ENCODE results near the gene PARD3. TPM values are rescaled to one million over a fixed set of nuclear protein-coding genes. Genes with fewer than 3 reads are reported as not detected.

The PARD3 gene
- total and polyA plus RNA-seq, 2 donors (not counting 1 experiment from before 2014, with no cell fraction given), result 24.0 to 46.4 TPM

DNA sequence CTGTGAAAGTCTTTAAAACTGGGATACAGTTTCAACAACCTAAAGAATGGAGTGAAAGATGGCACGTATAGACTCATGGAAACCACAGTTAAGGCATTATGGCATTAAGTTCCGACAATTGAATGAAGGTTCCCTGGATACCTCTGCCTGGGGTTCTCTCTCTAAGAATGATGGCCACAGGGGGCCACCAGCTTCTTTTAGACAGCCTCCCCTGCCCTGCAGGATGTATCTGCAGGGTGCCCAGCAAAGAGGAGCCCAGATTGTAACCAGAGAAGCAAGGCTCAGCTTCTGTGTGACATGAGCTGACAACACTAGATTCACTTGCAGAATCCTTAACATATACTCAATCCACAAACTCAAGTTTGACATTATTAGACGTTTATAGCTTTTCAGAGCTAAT, 645.4 kb downstream of the PARD3 start:
- Histone ChIP-seq H2AFZ (ENCODE audit: low read length) (no peak overlapping the region), H3K4me2 (ENCODE audit: extremely low read depth, insufficient read depth, low read length) (no peak overlapping the region), H3K4me3 (replicated peaks in 1 of 4; ENCODE audit: control extremely low read depth in 1 of 4, insufficient read depth in 1 of 4, low read depth in 3 of 4, low read length in 4 of 4) (no peak overlapping the region), H3K9ac (ENCODE audit: insufficient read depth, low read length) (no peak overlapping the region), H3K27ac (ENCODE audit: insufficient read depth, low read length) (no peak overlapping the region), H4K20me1 (ENCODE audit: control insufficient read depth, extremely low read depth, insufficient read depth, low read length) (no peaks in the 10 kb centered on the region), H3K79me2 (ENCODE audit: control insufficient read depth, insufficient read depth, low read length) (no peaks in the 10 kb centered on the region), H3K9me3 (ENCODE audit: control insufficient read depth, insufficient read depth, low read depth, low read length) (no peaks in the 10 kb centered on the region), H3K36me3 (ENCODE audit: control insufficient read depth, insufficient read depth, low read length) (no peaks in the 10 kb centered on the region), H3K4me1 (ENCODE audit: control insufficient read depth, extremely low read depth, insufficient read depth, low read length) (peaks cover 3% of the 10 kb centered on the region), H3K27me3 (ENCODE audit: control insufficient read depth, insufficient read depth, low read length) (no peaks in the 10 kb centered on the region)
- no peak for TF ChIP-seq EZH2 (IDR thresholded peaks at IDR 0.05; ENCODE audit: low read length, missing control alignments)
- TF ChIP-seq, protein P1, sequence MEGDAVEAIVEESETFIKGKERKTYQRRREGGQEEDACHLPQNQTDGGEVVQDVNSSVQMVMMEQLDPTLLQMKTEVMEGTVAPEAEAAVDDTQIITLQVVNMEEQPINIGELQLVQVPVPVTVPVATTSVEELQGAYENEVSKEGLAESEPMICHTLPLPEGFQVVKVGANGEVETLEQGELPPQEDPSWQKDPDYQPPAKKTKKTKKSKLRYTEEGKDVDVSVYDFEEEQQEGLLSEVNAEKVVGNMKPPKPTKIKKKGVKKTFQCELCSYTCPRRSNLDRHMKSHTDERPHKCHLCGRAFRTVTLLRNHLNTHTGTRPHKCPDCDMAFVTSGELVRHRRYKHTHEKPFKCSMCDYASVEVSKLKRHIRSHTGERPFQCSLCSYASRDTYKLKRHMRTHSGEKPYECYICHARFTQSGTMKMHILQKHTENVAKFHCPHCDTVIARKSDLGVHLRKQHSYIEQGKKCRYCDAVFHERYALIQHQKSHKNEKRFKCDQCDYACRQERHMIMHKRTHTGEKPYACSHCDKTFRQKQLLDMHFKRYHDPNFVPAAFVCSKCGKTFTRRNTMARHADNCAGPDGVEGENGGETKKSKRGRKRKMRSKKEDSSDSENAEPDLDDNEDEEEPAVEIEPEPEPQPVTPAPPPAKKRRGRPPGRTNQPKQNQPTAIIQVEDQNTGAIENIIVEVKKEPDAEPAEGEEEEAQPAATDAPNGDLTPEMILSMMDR (conservative IDR thresholded peaks at IDR 0.05 in 1 of 2, IDR thresholded peaks at IDR 0.05 in 1 of 2; ENCODE audit: low read depth in 1 of 2, low read length in 2 of 2), result no peak
- DNase-seq (ENCODE audit: low read depth in 2 of 2), result no peak

DNA sequence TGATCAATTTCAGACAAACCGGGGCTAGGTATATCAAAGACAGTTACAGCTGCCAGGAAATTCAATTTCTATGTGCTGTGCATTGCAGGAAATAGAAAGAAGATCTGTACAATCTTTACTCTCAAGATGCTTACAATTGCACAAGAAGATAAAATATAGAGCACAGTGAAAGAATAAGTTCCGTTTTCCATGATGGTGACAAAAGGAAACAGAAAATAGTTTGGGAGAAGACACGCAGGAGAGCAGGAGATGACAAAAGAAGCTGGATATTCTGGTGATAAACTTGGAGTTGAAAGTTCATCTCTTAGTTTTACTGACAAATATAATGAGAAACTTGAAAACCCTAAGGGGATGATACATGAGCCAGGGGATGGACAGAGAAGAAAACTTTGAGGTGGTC, 646.0 kb downstream of the PARD3 start:
- Histone ChIP-seq H3K9ac (ENCODE audit: insufficient read depth, low read length) (no peak overlapping the region), H3K4me3 (replicated peaks in 1 of 4; ENCODE audit: control extremely low read depth in 1 of 4, insufficient read depth in 1 of 4, low read depth in 3 of 4, low read length in 4 of 4) (no peak overlapping the region), H3K27me3 (ENCODE audit: control insufficient read depth, insufficient read depth, low read length) (no peaks in the 10 kb centered on the region), H4K20me1 (ENCODE audit: control insufficient read depth, extremely low read depth, insufficient read depth, low read length) (no peaks in the 10 kb centered on the region), H3K36me3 (ENCODE audit: control insufficient read depth, insufficient read depth, low read length) (no peaks in the 10 kb centered on the region), H3K9me3 (ENCODE audit: control insufficient read depth, insufficient read depth, low read depth, low read length) (no peaks in the 10 kb centered on the region), H2AFZ (ENCODE audit: low read length) (no peak overlapping the region), H3K27ac (ENCODE audit: insufficient read depth, low read length) (no peak overlapping the region), H3K79me2 (ENCODE audit: control insufficient read depth, insufficient read depth, low read length) (no peaks in the 10 kb centered on the region), H3K4me1 (ENCODE audit: control insufficient read depth, extremely low read depth, insufficient read depth, low read length) (peaks cover 3% of the 10 kb centered on the region), H3K4me2 (ENCODE audit: extremely low read depth, insufficient read depth, low read length) (no peak overlapping the region)
- TF ChIP-seq, protein P1 (conservative IDR thresholded peaks at IDR 0.05 in 1 of 2, IDR thresholded peaks at IDR 0.05 in 1 of 2; ENCODE audit: low read depth in 1 of 2, low read length in 2 of 2), result no peak
- no peak for TF ChIP-seq EZH2 (IDR thresholded peaks at IDR 0.05; ENCODE audit: low read length, missing control alignments)
- DNase-seq (ENCODE audit: low read depth in 2 of 2), result no peak

DNA sequence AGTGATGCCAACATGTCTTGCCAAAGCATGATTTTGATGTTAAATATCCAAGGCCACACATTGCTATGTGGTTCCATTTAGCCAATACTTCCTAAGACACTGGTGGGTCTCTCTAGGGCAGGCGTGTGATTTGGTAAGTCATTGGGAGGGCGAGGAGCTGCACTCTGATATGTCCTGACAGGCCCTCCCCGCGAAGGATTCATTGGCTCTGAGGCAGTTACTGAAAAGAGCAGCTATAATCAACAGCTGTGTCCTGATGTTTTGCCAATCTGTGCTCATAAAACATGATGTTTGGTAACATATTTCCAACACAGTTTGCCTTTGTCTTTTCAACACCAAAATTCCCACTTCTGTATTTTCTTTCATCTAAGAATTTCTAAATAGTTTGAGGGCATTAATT, 646.7 kb downstream of the PARD3 start:
- H3K36me3 ChIP-seq (ENCODE audit: control insufficient read depth, insufficient read depth, low read length), result no peaks in the 10 kb centered on the region
- TF ChIP-seq, protein P1 (conservative IDR thresholded peaks at IDR 0.05 in 1 of 2, IDR thresholded peaks at IDR 0.05 in 1 of 2; ENCODE audit: low read depth in 1 of 2, low read length in 2 of 2), result no peak
- TF ChIP-seq EZH2 (IDR thresholded peaks at IDR 0.05; ENCODE audit: low read length, missing control alignments), result no peak
- H3K27ac ChIP-seq (ENCODE audit: insufficient read depth, low read length), result no peak overlapping the region
- DNase-seq (ENCODE audit: low read depth in 2 of 2), result peak in 1 of 2 donors; percentile 52
- H3K9me3 ChIP-seq (ENCODE audit: control insufficient read depth, insufficient read depth, low read depth, low read length), result no peaks in the 10 kb centered on the region
- H3K79me2 ChIP-seq (ENCODE audit: control insufficient read depth, insufficient read depth, low read length), result no peaks in the 10 kb centered on the region
- H4K20me1 ChIP-seq (ENCODE audit: control insufficient read depth, extremely low read depth, insufficient read depth, low read length), result no peaks in the 10 kb centered on the region
- H3K9ac ChIP-seq (ENCODE audit: insufficient read depth, low read length), result no peak overlapping the region
- no peak overlapping the region for H2AFZ ChIP-seq (ENCODE audit: low read length)
- no peak overlapping the region for H3K4me2 ChIP-seq (ENCODE audit: extremely low read depth, insufficient read depth, low read length)
- H3K27me3 ChIP-seq (ENCODE audit: control insufficient read depth, insufficient read depth, low read length), result no peaks in the 10 kb centered on the region
- no peak overlapping the region for H3K4me3 ChIP-seq (replicated peaks in 1 of 4; ENCODE audit: control extremely low read depth in 1 of 4, insufficient read depth in 1 of 4, low read depth in 3 of 4, low read length in 4 of 4)
- H3K4me1 ChIP-seq (ENCODE audit: control insufficient read depth, extremely low read depth, insufficient read depth, low read length), result peaks cover 3% of the 10 kb centered on the region

Data from fibroblast of lung (primary cell).